ENCODE measurements around the gene R3HCC1L. TPM values are rescaled to one million over a fixed set of nuclear protein-coding genes. Genes with fewer than 3 reads are reported as not detected.

Gene R3HCC1L
- total and polyA plus RNA-seq, 10 of the 15 experiments (the other 5 are each of a cell fraction or from before 2014, with no cell fraction given): 11.3 to 20.3 (median 15.3) TPM

- H3K4me2 ChIP-seq (ENCODE audit: control insufficient read depth, insufficient read depth): no peak overlapping the region
- 21% methylated on average over 2 of the region's 2 CpGs for WGBS (ENCODE audit: insufficient coverage, insufficient replicate concordance, low lambda C conversion rate, missing lambda C conversion rate)
- no peak overlapping the region for H3K4me3 ChIP-seq
- ChIA-PET RAD21 (ENCODE audit: unreplicated experiment) (no interaction called here), POLR2A (no interaction called here), SMC1A (ENCODE audit: uncharacterized antibody, unreplicated experiment) (interaction anchor here (0.5 to 1.0 kb wide), 2 partner anchors 169 to 208 kb away, joined by 3 read pairs; no protein-coding TSS in a partner anchor), CTCF (interaction anchor here (0.6 kb wide), 1 partner anchor 280 kb away, joined by 3 read pairs; no protein-coding TSS in a partner anchor)
- no peak for DNase-seq (ENCODE audit: low read depth, low spot score)
- H4K20me1 ChIP-seq (ENCODE audit: control insufficient read depth, insufficient read depth): no peaks in the 10 kb centered on the region
- no peak overlapping the region for H3K27ac ChIP-seq (ENCODE audit: control insufficient read depth, insufficient read depth)
- intact Hi-C loops (cut with micrococcal nuclease; ENCODE audit: unreplicated experiment) (no loop called here), in situ Hi-C loops (cut with MboI) (no loop called here)
- H2AFZ ChIP-seq (ENCODE audit: control insufficient read depth, low read depth, low read length): no peak overlapping the region
- H3K4me1 ChIP-seq (ENCODE audit: control insufficient read depth, insufficient read depth, low read length): no peaks in the 10 kb centered on the region
- no peak overlapping the region for H3K9ac ChIP-seq (ENCODE audit: control insufficient read depth, insufficient read depth, low read length)
- H3K9me3 ChIP-seq (replicated peaks; ENCODE audit: control insufficient read depth, insufficient read depth, low read length): no peaks in the 10 kb centered on the region
- peaks cover 0 to 2% of the 10 kb centered on the region in 2 experiments; a peak in 1 of 4 replicates for H3K27me3 ChIP-seq (replicated peaks in 1 of 2; ENCODE audit: control insufficient read depth in 2 of 2, insufficient read depth in 2 of 2, low read length in 1 of 2)
- no peaks in the 10 kb centered on the region for H3K36me3 ChIP-seq (ENCODE audit: control insufficient read depth in 2 of 2, insufficient read depth in 2 of 2, low read length in 1 of 2)
- no peak for FAIRE-seq
- ATAC-seq: no peak
- H3K79me2 ChIP-seq (ENCODE audit: control insufficient read depth, insufficient read depth, low read length): no peaks in the 10 kb centered on the region
- no TSS peak for BruUV-seq (replicated peaks)
- TF ChIP-seq EGR1 (IDR thresholded peaks at IDR 0.05; ENCODE audit: borderline replicate concordance in 1 of 2, low read depth in 2 of 2, low read length in 2 of 2) (no peak), POLR2AphosphoS2 (IDR thresholded peaks at IDR 0.05; ENCODE audit: low read depth, low read length) (no peak), RELA (IDR thresholded peaks at IDR 0.05; ENCODE audit: borderline replicate concordance, partially characterized antibody) (no peak), CTCF (IDR thresholded peaks at IDR 0.05 in 2 of 3, conservative IDR thresholded peaks at IDR 0.05 in 1 of 3; ENCODE audit: control insufficient read depth in 2 of 3, extremely low read depth in 1 of 3, insufficient read depth in 1 of 3, low read depth in 3 of 3, low read length in 3 of 3) (no peak), E4F1 (IDR thresholded peaks at IDR 0.05; ENCODE audit: borderline replicate concordance, partially characterized antibody) (no peak), TCF7 (IDR thresholded peaks at IDR 0.05; ENCODE audit: borderline replicate concordance) (no peak), SP1 (IDR thresholded peaks at IDR 0.05; ENCODE audit: low read depth, low read length) (no peak), ZNF274 (IDR thresholded peaks at IDR 0.05; ENCODE audit: insufficient read depth, insufficient read length) (no peak), IRF3 (IDR thresholded peaks at IDR 0.05) (no peak), RFX5 (IDR thresholded peaks at IDR 0.05; ENCODE audit: low read depth, low read length) (no peak), NBN (IDR thresholded peaks at IDR 0.05) (no peak), EP300 (IDR thresholded peaks at IDR 0.05; ENCODE audit: borderline replicate concordance in 1 of 2, control insufficient read depth in 1 of 2, low read depth in 2 of 2, low read length in 2 of 2) (no peak), MYB (IDR thresholded peaks at IDR 0.05; ENCODE audit: borderline replicate concordance, low read depth, low read length) (no peak), ATF7 (IDR thresholded peaks at IDR 0.05; ENCODE audit: low read depth) (no peak)
- TF ChIP-seq, protein P1, sequence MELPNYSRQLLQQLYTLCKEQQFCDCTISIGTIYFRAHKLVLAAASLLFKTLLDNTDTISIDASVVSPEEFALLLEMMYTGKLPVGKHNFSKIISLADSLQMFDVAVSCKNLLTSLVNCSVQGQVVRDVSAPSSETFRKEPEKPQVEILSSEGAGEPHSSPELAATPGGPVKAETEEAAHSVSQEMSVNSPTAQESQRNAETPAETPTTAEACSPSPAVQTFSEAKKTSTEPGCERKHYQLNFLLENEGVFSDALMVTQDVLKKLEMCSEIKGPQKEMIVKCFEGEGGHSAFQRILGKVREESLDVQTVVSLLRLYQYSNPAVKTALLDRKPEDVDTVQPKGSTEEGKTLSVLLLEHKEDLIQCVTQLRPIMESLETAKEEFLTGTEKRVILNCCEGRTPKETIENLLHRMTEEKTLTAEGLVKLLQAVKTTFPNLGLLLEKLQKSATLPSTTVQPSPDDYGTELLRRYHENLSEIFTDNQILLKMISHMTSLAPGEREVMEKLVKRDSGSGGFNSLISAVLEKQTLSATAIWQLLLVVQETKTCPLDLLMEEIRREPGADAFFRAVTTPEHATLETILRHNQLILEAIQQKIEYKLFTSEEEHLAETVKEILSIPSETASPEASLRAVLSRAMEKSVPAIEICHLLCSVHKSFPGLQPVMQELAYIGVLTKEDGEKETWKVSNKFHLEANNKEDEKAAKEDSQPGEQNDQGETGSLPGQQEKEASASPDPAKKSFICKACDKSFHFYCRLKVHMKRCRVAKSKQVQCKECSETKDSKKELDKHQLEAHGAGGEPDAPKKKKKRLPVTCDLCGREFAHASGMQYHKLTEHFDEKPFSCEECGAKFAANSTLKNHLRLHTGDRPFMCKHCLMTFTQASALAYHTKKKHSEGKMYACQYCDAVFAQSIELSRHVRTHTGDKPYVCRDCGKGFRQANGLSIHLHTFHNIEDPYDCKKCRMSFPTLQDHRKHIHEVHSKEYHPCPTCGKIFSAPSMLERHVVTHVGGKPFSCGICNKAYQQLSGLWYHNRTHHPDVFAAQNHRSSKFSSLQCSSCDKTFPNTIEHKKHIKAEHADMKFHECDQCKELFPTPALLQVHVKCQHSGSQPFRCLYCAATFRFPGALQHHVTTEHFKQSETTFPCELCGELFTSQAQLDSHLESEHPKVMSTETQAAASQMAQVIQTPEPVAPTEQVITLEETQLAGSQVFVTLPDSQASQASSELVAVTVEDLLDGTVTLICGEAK (IDR thresholded peaks at IDR 0.05; ENCODE audit: borderline replicate concordance): no peak
These were observed 33.1 kb upstream of the R3HCC1L start for GRCh38 chr10:98101366-98101765.
